Activated T-helper 2 cell treated with anti-CD3 and anti-CD28 coated beads, Interferon-gamma antibody, Interleukin-2, Interleukin-4, amounts not matched to agents 10 μg/mL and 5 μg/mL and 100 μg/mL, durations not matched to agents 14 hours and 24 hours and 36 hours (primary cell): Measurements from ENCODE around the gene MTRFR. TPM values are rescaled to one million over a fixed set of nuclear protein-coding genes. Genes with fewer than 3 reads are reported as not detected.
"Not testable (repeated sequence)": the region's sequence is repeated elsewhere in the genome, so short reads cannot be mapped to it uniquely, and the experiment has no call there.

ENCODE experiments used
- DNase-seq: peaks from one replicate; pipeline ENCODE4 v3.0.0; 2021; ENCODE audit warnings: low spot score
- H3K27ac Mint-ChIP-seq: one replicate; pipeline ENCODE4 v1.8.0; 2021; ENCODE audit warnings: mixed read lengths
- H3K27me3 Mint-ChIP-seq: one replicate; pipeline ENCODE4 v1.8.0; 2021; ENCODE audit warnings: low read depth, mixed read lengths
- H3K36me3 Mint-ChIP-seq: one replicate; pipeline ENCODE4 v1.8.0; 2021; ENCODE audit warnings: low read depth, mixed read lengths
- H3K4me1 Mint-ChIP-seq: one replicate; pipeline ENCODE4 v1.8.0; 2021; ENCODE audit warnings: low read depth, mixed read lengths
- H3K4me3 Mint-ChIP-seq: one replicate; pipeline ENCODE4 v1.8.0; 2021; ENCODE audit warnings: low read depth, mild to moderate bottlenecking, moderate library complexity, mixed read lengths
- H3K9me3 Mint-ChIP-seq: one replicate; pipeline ENCODE4 v1.8.0; 2021; ENCODE audit warnings: mixed read lengths
- intact Hi-C: fragments of 100-400 bp; cut with micrococcal nuclease; formaldehyde crosslinking; loops from one replicate; pipeline ENCODE4 v1.15.1; 2023
- total RNA-seq: library from RNA; stranded (reverse); gene quantifications from 2 replicates; pipeline ENCODE4 v1.2.3, GENCODE V29; 2022

Gene MTRFR
- total RNA-seq, 1 donor from 2014 or later = 28.9 TPM

DNA sequence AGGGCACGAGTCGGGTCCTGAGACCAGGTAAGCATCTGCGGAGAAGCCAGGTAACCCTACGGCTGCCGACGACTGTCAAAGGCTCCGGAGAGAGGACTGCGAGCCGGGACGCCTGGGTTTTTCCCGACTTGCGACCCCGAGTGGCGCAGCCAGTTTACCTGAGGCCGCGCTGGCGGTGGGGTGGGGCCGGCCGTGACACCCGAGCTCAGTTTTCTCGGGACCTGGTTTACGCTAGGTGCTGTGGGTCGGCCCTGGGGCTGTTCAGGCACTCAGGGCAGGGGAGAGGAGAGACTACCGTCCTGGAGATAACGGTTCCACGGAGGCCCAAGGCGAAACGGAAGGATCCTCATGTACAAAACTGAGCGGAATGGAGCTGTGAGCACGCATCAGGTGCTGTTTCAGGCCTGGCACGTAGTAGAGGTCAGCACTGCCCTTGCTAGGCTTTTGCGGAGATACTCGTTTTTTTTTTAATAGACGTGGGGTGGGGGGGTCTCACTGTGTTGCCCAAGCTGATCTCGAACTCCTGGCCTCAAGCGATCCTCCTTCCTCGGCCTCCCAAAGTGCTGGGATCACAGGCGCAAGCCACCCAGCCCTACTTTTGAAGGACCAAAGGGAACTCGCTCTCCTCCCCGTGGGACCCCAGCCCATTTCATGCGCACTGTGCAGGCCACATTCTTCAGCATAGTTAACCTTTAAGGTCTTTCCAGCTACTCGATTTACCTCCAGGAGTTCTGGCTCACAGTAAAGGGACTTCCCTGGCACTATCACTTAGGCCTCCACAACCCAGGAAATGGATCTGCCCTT, 471 bp downstream of the MTRFR start:
- Mint-ChIP-seq H3K36me3 (peaks cover 50% of the 10 kb centered on the region), H3K27me3 (no peaks in the 10 kb centered on the region)

GRCh38 chr12:123237646-123238329, 4.6 kb downstream of the MTRFR start:
- H3K36me3 Mint-ChIP-seq = peaks cover 54% of the 10 kb centered on the region
- peak overlapping the region; percentile 54 for H3K4me3 Mint-ChIP-seq

More for the DNA sequence above, 471 bp downstream of the MTRFR start:
- H3K4me3 Mint-ChIP-seq = peak overlapping the region; percentile 96
- intact Hi-C loops = loop anchor here (1.0 to 10.0 kb wide), 5 partner anchors 10 to 481 kb away; partner anchors contain the start of genes ATP6V0A2 and DDX55
- H3K4me1 Mint-ChIP-seq = peaks cover 49% of the 10 kb centered on the region
- H3K9me3 Mint-ChIP-seq = no peaks in the 10 kb centered on the region
- H3K27ac Mint-ChIP-seq = peak overlapping the region; percentile 91
- DNase-seq = no peak

GRCh38 chr12:123238330-123238682, 5.1 kb downstream of the MTRFR start:
- intact Hi-C loops = loop anchor here (1.0 to 10.0 kb wide), 6 partner anchors 15 to 476 kb away; partner anchors contain the start of genes ATP6V0A2 and PITPNM2
- Mint-ChIP-seq H3K4me3 (no peak overlapping the region), H3K36me3 (peaks cover 54% of the 10 kb centered on the region), H3K4me1 (peaks cover 37% of the 10 kb centered on the region), H3K27ac (peak overlapping the region; percentile 85), H3K9me3 (no peaks in the 10 kb centered on the region), H3K27me3 (no peaks in the 10 kb centered on the region)
- DNase-seq = no peak

More at GRCh38 chr12:123237646-123238329, 4.6 kb downstream of the MTRFR start:
- Mint-ChIP-seq H3K27me3 (no peaks in the 10 kb centered on the region), H3K27ac (peak overlapping the region; percentile 85), H3K9me3 (no peaks in the 10 kb centered on the region), H3K4me1 (peaks cover 37% of the 10 kb centered on the region)
- DNase-seq = peak; percentile 54
- intact Hi-C loops = loop anchor here (1.0 to 10.0 kb wide), 6 partner anchors 14 to 477 kb away; partner anchors contain the start of genes ATP6V0A2 and PITPNM2

- H3K36me3 Mint-ChIP-seq = peaks cover 51% of the 10 kb centered on the region
- intact Hi-C loops = loop anchor here (1.0 to 10.0 kb wide), 6 partner anchors 16 to 476 kb away; partner anchors contain the start of genes ATP6V0A2 and PITPNM2
- peaks cover 41% of the 10 kb centered on the region for H3K4me1 Mint-ChIP-seq
- H3K27me3 Mint-ChIP-seq = no peaks in the 10 kb centered on the region
- DNase-seq = no peak
- no peak overlapping the region for H3K27ac Mint-ChIP-seq
- H3K9me3 Mint-ChIP-seq = no peaks in the 10 kb centered on the region
- no peak overlapping the region for H3K4me3 Mint-ChIP-seq
Measured at GRCh38 chr12:123238961-123239360, 5.7 kb downstream of the MTRFR start.

GRCh38 chr12:123242116-123242904, 9.1 kb downstream of the MTRFR start:
- Mint-ChIP-seq H3K36me3 (peaks cover 53% of the 10 kb centered on the region), H3K4me1 (peaks cover 38% of the 10 kb centered on the region), H3K27ac (peak overlapping the region; percentile 33), H3K4me3 (no peak overlapping the region), H3K9me3 (no peaks in the 10 kb centered on the region), H3K27me3 (no peaks in the 10 kb centered on the region)
- no peak for DNase-seq
- intact Hi-C loops = no loop called here

DNA sequence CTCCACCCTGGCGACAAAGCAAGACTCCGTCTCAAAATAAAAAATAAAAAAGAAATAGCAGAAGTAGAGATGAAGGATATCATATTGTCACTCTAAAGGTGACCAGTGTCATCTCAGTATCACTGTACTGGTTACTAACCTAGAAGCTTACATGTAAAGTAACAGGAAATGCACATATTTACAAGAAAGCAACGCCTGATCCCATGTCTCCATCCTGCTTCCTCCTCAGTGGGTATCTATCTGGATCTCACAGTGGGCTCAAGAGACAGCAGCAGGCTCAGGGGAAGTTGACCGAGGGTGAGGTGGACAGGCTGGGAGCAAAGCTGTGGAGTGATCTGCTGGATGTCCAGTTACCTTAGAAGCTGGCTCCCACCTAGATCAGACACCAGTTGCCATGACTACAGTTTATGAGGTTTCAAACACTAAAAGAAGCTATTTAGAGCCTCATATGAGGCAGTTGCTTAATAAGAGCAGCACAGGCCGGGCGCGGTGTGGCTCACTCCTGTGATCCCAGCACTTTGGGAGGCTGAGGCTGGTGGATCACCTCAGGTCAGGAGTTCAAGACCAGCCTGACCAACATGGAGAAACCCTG, 10.5 kb downstream of the MTRFR start:
- Mint-ChIP-seq H3K4me3 (no peak overlapping the region), H3K27me3 (no peaks in the 10 kb centered on the region), H3K4me1 (peaks cover 38% of the 10 kb centered on the region), H3K9me3 (no peaks in the 10 kb centered on the region), H3K36me3 (peaks cover 60% of the 10 kb centered on the region), H3K27ac (peak overlapping the region; percentile 15)
- no peak for DNase-seq
- intact Hi-C loops = no loop called here

GRCh38 chr12:123245678-123246077, 12.4 kb downstream of the MTRFR start:
- Mint-ChIP-seq H3K4me3 (no peak overlapping the region), H3K9me3 (no peaks in the 10 kb centered on the region), H3K27ac (peak overlapping the region; percentile 0), H3K27me3 (no peaks in the 10 kb centered on the region), H3K36me3 (peaks cover 65% of the 10 kb centered on the region), H3K4me1 (peaks cover 44% of the 10 kb centered on the region)
- no peak for DNase-seq
- intact Hi-C loops = no loop called here

- Mint-ChIP-seq H3K36me3 (peaks cover 50% of the 10 kb centered on the region), H3K27ac (peak overlapping the region; percentile 67), H3K4me1 (peaks cover 40% of the 10 kb centered on the region)
- H3K4me3 Mint-ChIP-seq, H3K27me3 Mint-ChIP-seq, H3K9me3 Mint-ChIP-seq, DNase-seq, intact Hi-C loops: not testable (repeated sequence)
Measured at GRCh38 chr12:123248129-123248528, 14.9 kb downstream of the MTRFR start.

DNA sequence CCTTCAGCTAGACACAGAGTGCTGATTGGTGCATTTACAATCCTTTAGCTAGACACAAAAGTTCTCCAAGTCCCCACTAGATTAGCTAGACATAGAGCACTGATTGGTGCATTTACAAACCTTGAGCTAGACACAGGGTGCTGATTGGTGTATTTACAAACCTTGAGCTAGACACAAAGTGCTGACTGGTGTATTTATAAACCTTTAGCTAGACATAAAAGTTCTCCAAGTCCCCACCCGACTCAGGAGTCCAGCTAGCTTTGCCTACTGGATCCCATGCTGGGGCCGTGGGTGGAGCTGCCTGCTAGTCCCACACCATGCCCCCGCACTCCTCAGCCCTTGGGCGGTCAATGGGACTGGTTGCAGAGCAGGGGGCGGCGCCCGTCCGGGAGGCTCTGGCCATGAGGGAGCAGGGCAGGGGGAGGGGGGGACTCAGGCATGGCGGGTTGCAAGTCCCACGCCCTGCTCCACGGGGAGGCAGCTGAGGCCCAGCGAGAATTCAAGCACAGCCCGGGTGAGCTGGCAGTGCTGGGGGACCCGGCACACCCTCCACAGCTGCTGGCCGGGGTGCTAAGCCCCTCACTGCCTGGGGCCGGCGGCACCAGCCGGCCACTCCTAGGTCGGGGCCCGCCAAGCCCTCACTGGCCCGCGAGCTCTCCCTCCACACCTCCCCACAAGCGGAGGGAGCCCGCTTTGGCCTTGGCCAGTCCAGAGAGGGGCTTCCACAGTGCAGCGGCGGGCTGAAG, 15.9 kb downstream of the MTRFR start:
- peaks cover 35% of the 10 kb centered on the region for H3K4me1 Mint-ChIP-seq
- H3K36me3 Mint-ChIP-seq = peaks cover 57% of the 10 kb centered on the region
- DNase-seq, H3K9me3 Mint-ChIP-seq, intact Hi-C loops, H3K27ac Mint-ChIP-seq, H3K27me3 Mint-ChIP-seq, H3K4me3 Mint-ChIP-seq: not testable (repeated sequence)

DNA sequence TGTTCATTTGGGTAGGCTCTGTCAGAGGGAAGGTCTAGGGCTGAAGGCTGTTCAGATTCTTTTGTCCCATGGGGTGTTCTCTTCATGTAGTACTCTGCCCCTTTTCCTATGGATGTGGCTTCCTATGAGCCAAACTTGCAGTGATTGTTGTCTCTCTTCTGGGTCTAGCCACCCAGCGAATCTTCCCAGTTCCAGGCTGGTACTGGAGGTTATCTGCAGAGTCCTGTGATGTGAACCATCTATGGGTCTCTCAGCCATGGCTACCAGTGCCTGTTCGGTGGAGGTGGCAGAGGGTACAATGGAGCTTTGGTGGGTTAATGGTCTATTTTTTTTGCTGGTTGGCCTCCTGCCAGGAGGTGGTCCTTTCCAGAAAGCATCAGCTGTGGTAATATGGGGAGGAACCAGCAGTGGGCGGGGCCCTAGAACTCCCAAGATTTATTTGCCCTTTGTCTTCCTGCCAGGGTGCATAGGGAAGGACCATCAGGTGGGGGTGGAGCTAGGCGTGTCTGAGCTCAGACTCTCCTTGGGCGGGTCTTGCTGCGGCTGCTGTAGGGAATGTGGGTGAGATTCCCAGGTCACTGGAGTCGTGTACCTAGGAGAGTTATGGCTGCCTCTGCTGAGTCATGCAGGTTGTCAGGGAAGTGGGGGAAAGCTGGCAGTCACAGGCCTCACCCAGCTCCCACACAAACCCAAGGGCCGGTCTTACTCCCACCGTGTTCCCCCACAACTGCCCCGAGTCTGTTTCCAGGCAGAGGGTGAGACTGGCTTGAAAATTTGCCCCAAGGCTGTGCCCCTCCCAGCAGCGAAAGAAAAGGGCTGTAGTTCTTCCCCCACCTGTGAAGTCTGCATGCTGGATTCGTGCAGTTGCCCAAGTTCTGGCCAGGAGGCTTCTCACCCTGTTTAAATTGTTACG, 17.5 kb downstream of the MTRFR start:
- H3K36me3 Mint-ChIP-seq = peaks cover 61% of the 10 kb centered on the region
- H3K9me3 Mint-ChIP-seq = no peaks in the 10 kb centered on the region

More for the DNA sequence above, 17.5 kb downstream of the MTRFR start:
- peaks cover 35% of the 10 kb centered on the region for H3K4me1 Mint-ChIP-seq
- H3K27me3 Mint-ChIP-seq = no peaks in the 10 kb centered on the region
- no peak overlapping the region for H3K4me3 Mint-ChIP-seq
- no peak for DNase-seq
- intact Hi-C loops = no loop called here
- peak overlapping the region; percentile 10 for H3K27ac Mint-ChIP-seq
